ENCODE measurements around the gene GFOD2. TPM values are rescaled to one million over a fixed set of nuclear protein-coding genes. Genes with fewer than 3 reads are reported as not detected.

GFOD2 gene
- total RNA-seq, 2 donors from 2014 or later = 15.8 to 18.1 TPM

GRCh38 chr16:67648088-67648763 lies 70.9 kb downstream of the GFOD2 start:
- H3K9me3 ChIP-seq = no peaks in the 10 kb centered on the region
- H3K27ac ChIP-seq = no peak overlapping the region
- no peaks in the 10 kb centered on the region for H3K36me3 ChIP-seq (replicated peaks in 1 of 2; ENCODE audit: insufficient read depth in 1 of 2, low read depth in 2 of 2)
- no peaks in the 10 kb centered on the region for H3K27me3 ChIP-seq
- WGBS, 2 donors = 17 to 34% methylated on average over 15 to 46 of the region's 65 CpGs
- intact Hi-C loops (cut with DNase I) = no loop called here
- DNase-seq (no peak), ATAC-seq (no peak)
- no peak overlapping the region for H3K4me3 ChIP-seq
- TF ChIP-seq CTCF (IDR thresholded peaks at IDR 0.05) = no peak
- no peak for TF ChIP-seq POLR2A (IDR thresholded peaks at IDR 0.05)
- peaks cover 16% of the 10 kb centered on the region for H3K4me1 ChIP-seq

- H3K27me3 ChIP-seq = no peaks in the 10 kb centered on the region
- 57 to 68% methylated on average over 2 to 11 of the region's 13 CpGs for WGBS, 2 donors
- DNase-seq = no peak
Observed at GRCh38 chr16:67647681-67648080, 71.4 kb downstream of the GFOD2 start.

DNA sequence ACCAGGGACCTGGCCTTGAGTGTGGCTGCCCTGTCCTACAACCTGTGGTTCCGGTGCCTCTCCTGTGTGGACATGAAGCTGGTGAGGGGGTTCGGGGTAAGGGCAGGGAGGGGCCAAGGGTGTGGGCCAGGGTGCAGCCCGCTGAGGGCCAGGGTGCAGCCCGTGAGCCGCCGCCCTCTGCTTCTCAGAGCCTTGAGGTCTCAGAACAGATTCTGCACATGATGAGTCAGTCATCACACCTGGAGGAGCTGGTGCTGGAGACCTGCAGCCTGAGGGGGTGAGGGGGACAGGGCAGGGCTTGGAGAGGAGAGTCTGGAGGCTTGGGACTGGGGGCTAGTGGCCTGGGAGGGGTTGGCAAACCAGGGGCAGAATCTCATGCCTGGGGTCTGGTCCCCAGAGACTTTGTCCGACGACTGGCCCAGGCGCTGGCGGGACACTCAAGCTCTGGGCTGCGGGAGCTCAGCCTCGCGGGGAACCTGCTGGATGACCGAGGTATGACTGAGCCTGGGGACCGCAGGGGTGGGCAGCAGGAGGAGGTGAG lies 71.9 kb downstream of the GFOD2 start:
- Histone ChIP-seq H3K9me3 (no peaks in the 10 kb centered on the region), H3K27ac (no peak overlapping the region), H3K27me3 (no peaks in the 10 kb centered on the region), H3K4me3 (no peak overlapping the region), H3K4me1 (peaks cover 22% of the 10 kb centered on the region), H3K36me3 (replicated peaks in 1 of 2; ENCODE audit: insufficient read depth in 1 of 2, low read depth in 2 of 2) (no peaks in the 10 kb centered on the region)
- ATAC-seq (no peak), DNase-seq (no peak)
- TF ChIP-seq CTCF (IDR thresholded peaks at IDR 0.05) = no peak
- TF ChIP-seq POLR2A (IDR thresholded peaks at IDR 0.05) = no peak
- WGBS, 2 donors = 66 to 68% methylated on average over 5 to 14 of the region's 15 CpGs
- intact Hi-C loops (cut with DNase I) = no loop called here

More at GRCh38 chr16:67647681-67648080, 71.4 kb downstream of the GFOD2 start:
- no peak for ATAC-seq
- Histone ChIP-seq H3K4me1 (peaks cover 17% of the 10 kb centered on the region), H3K36me3 (replicated peaks in 1 of 2; ENCODE audit: insufficient read depth in 1 of 2, low read depth in 2 of 2) (no peaks in the 10 kb centered on the region), H3K9me3 (no peaks in the 10 kb centered on the region), H3K4me3 (no peak overlapping the region), H3K27ac (no peak overlapping the region)
- intact Hi-C loops (cut with DNase I) = no loop called here
- TF ChIP-seq POLR2A (IDR thresholded peaks at IDR 0.05) (no peak), CTCF (IDR thresholded peaks at IDR 0.05) (no peak)

- Histone ChIP-seq H3K4me3 (no peak overlapping the region), H3K9me3 (no peaks in the 10 kb centered on the region), H3K4me1 (peaks cover 27% of the 10 kb centered on the region), H3K27ac (no peak overlapping the region), H3K36me3 (replicated peaks in 1 of 2; ENCODE audit: insufficient read depth in 1 of 2, low read depth in 2 of 2) (no peaks in the 10 kb centered on the region), H3K27me3 (no peaks in the 10 kb centered on the region)
- ATAC-seq = no peak
- no peak for DNase-seq
- 80% methylated on average over 14 of the region's 15 CpGs; no CpG with 5 or more reads in 1 of the 2 donors for WGBS, 2 donors
- no peak for TF ChIP-seq POLR2A (IDR thresholded peaks at IDR 0.05)
- intact Hi-C loops (cut with DNase I) = no loop called here
Observed at GRCh38 chr16:67645397-67646121, 73.6 kb downstream of the GFOD2 start.

DNA sequence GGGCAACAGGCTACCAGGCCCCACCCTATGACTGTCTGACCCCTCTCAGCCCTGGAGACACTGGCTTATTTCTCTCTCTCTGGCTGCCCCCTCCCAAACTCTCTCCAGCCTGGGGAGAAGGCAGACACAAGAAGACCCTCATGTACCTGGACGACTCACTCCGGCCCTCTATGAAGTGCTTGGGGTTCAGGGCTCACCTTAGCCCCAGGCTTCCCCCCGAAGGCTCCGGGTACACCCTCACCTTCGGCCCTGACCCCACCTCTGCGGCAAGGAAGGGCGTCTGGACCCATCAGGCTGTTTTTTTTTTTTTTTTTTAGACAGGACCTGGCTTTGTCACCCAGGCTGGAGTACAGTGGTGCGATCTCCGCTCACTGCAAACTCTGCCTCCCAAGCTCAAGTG lies 75.1 kb downstream of the GFOD2 start:
- peaks cover 0 to 4% of the 10 kb centered on the region in 2 donors for H3K36me3 ChIP-seq (replicated peaks in 1 of 2; ENCODE audit: insufficient read depth in 1 of 2, low read depth in 2 of 2)
- DNase-seq (no peak), ATAC-seq (no peak)
- no peak overlapping the region for H3K4me3 ChIP-seq
- TF ChIP-seq CTCF (IDR thresholded peaks at IDR 0.05) (no peak), POLR2A (IDR thresholded peaks at IDR 0.05) (no peak)
- intact Hi-C loops (cut with DNase I) = no loop called here
- peaks cover 27% of the 10 kb centered on the region for H3K4me1 ChIP-seq
- no peaks in the 10 kb centered on the region for H3K9me3 ChIP-seq
- H3K27me3 ChIP-seq = no peaks in the 10 kb centered on the region
- WGBS, 2 donors = 81 to 84% methylated on average over 9 of the region's 9 CpGs
- no peak overlapping the region for H3K27ac ChIP-seq

Data from body of pancreas (tissue), 4 donors.